Stimulated activated CD8-positive, alpha-beta memory T cell treated with anti-CD3 and anti-CD28 coated beads, Interleukin-7, amount 100 ng/mL, for 1 hour (primary cell): Measurements from ENCODE around the gene CABLES1.
"Not testable (repeated sequence)": the region's sequence is repeated elsewhere in the genome, so short reads cannot be mapped to it uniquely, and the experiment has no call there.

Source experiments
- DNase-seq, 2 donors: peaks; one replicate each; pipeline ENCODE4 v3.0.0-alpha.2; 2020; ENCODE audit warnings: low read depth in 2 of 2

The CABLES1 gene

DNA sequence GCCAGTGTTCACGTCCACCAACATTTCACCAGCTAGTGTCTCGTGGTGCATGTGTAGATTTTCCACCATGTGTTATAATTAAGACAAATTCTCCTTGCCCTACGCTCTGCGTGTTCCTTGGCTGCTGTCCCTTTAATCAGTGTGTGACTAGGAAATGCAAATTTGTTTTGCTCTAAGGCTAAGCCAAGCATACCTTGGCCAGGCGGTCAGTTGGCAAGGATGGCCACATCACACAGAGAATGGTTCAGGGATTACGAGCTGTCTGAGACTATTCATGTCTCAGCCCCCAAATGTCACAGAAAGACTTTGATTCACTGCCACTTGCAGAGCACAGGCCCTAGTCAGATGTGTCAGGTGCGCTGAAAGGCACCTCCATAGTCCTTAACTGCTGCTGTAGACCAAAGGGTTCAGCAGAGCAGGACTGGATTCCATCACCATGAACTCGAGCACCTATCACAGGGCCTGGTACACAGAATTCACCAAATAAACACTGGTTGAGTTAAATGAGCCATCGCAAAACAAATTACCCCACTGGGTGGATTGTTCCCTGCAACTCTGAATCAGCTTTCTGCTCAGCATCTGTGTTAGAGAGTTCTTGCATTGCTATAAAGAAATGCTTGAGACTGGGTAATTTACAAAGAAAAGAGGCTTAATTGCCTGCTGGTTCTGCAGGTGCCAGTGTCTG lies 128.4 kb downstream of the CABLES1 start:
- no peak for DNase-seq

DNA sequence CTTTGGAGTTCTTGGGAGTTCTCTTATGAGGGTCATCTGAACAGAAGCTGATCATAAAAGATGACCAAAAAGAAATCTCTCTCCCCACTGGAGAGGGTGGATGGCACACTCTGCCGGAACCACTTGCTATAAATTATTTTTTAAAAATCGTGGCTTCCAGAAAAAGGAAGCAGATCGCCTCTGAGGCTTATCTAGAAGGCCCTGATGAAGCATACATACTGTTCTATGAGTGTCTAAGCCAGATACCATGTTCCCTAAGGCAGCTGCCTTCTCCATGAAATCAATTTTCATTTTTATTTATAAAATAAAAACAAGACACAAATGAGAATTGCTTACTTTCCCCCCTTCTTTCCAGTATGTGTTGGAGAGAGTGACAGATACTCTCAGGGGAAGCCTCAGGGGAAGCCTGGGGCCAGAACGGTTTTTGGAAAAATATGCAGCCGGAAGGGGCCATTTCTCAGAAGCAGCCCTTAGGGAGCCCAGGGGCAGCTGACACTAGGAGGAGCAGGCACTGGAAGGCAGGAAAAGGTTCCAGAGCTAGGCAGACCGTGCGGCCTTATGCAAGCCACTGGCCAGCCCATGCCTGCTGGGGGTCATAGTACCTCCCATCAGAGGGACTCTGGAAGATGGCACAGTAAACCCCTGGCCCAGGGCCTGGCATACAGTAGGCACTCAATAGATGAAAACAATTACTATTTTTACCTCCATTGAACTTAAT lies 130.6 kb downstream of the CABLES1 start:
- DNase-seq = no peak

DNA sequence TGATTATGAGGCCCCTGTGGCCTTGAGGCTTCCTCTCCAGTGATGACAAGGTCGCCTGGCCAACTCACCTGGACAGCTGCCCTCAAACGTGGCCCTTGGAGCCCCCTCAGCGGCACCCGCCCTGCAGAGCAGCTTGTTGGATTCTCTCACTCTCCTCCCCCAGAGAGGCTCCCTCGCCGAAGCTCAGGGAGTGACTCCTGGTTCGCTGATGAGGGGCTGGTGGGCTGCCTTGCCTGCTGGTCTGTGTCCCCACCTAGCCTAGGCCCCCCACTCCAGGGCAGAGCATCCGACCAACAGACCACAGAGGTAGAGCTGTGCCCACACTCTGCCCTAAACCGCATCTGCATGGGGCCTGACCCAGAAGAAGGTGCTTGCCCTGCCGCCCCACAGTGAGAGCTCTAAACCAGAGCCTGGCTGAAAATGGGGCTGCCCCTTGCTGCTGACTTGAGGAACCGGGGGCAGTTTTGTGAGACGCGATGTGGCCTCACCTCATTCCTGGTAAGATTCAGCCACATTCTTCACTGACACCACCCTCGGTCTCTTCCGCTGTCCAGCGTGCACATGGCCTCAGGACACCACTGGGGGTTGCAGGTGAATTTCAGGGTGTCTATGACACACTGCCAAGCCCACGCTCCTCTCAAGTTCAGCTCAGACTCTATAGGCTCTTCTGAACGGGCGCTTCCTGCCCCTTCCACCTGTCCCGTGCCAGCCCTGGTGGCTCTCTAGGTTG lies 131.6 kb downstream of the CABLES1 start:
- DNase-seq = no peak

DNA sequence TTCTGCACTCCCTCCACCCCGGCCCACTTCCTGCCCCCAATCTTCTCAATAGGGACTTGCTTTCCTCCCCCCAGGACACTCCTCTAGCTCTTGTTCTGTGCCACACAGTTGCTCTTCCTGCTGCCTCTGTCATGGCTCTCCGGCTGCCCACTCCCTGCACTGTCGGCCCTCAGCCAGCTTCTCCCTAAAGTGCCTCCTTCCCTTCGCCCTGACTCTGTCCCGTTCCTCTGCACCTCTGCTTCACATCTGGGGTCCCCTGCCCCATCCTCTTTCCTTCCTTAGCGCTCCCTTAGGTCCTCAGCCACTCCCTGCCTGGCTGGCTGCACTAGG lies 132.1 kb downstream of the CABLES1 start:
- DNase-seq = no peak

DNA sequence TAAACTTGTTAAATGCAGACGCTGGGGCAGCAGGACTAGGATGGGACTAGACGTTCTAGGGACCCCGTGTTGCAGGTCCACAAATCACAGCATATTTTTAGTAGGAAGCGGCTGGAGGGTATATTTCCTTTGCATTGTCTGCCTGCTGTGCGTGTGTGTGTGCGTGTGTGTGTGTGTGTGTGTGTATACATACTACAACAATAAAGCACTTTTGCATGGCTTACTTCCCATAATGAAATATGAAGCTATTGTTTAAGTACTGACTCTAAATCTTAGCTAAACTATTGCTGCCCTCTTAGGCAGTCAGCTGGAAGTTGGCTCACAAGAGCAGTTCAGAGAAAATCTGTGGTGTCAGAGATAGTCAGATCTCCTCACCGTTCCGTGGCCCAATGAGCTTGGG lies 133.4 kb downstream of the CABLES1 start:
- no peak for DNase-seq

DNA sequence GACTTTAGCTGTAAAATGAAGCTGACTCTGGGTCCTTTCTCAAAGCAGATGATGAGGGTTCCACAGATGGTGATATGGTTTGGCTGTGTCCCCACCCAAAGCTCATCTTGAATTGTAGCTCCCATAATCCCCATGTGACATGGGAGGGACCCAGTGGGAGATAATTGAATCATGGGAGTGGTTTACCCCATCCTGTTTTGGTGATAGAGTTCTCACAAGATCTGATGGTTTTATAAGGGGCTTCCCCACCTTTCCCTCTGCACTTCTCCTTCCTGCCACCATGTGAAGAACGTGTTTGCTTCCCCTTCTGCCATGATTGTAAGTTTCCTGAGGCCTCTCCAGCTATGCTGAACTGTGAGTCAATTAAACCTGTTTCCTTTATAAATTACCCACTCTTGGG lies 133.8 kb downstream of the CABLES1 start:
- not testable (repeated sequence) for DNase-seq

DNA sequence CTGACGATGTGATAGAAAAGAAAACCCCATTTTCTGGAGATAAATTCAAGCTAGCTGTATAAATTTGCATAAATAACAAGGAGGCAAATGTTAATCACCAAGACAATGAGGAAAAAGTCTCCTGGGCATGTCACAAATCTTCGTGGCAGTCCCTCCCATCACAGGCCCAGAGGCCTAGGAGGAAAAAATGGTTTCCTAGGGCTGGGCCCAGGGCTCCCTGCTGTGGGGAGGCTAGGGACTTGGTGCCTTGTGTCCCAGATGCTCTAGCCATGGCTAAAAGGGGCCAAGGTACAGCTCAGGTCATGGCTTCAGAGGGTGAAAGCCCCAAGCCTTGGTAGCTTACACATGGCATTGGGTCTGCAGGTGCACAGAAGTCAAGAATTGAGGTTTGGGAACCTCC lies 134.6 kb downstream of the CABLES1 start:
- no peak for DNase-seq

DNA sequence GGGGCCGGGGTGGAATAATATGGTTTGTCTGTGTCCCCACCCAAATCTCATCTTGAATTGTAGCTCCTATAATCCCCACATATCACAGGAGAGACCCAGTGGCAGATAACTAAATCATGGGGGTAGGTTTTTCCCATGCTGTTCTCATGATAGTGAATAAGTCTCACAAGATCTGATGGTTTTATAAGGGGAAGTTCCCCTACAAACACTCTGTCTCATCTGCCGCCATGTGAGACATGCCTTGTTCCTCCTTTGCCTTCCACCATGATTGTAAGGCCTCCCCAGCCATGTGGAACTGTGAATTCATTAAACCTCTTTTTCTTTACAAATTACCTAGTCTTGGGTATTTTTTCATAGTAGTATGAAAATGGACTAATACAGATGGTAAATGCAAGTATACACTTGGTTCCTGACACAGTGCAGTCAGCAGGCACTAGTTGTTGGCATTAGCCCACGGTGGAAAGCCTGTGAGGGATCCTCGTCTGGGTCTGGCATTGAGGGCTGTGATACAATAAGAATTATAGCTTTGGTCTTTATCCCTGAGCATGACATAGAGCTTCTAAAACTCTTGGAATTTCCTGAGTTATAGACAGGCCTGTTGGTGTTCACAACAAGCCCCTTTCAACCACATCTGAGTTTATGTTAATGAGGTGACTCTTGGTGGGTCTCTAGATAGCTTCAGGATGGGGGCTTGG lies 135.8 kb downstream of the CABLES1 start:
- no peak for DNase-seq

DNA sequence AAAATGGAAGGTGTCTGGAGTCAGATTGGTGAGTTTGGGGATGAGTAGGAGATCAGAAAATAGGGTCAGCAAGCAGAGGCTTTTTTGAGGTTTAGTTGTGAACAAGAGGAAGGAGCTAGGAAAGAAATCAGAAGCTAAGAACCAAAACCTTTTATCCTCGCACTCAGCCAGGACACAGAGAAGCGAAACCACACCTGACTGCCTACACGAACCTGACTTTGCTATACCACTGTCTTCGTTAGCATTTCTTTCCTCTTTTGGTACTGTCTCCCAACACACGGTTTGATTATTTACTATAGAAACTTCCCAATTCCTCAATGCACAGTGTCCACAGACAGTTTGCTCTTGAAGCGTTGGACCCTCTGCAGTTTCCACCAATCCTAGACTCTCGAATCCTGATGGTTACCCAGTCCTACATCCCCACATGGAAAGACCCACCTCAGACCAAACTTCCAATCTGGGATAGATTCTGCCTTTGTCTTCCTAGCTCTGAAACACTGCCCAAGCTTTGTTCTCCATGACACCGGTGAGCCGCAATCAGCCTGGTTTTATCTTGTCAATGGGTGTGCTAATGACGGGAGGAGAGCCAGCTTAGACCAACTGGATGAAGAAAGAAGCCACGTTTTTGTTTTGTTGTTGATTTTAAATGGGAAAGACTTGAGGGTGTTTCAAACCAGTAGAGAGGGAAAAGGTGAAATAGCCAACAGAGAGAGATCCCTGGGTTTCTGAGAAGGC lies 137.4 kb downstream of the CABLES1 start:
- DNase-seq = no peak

DNA sequence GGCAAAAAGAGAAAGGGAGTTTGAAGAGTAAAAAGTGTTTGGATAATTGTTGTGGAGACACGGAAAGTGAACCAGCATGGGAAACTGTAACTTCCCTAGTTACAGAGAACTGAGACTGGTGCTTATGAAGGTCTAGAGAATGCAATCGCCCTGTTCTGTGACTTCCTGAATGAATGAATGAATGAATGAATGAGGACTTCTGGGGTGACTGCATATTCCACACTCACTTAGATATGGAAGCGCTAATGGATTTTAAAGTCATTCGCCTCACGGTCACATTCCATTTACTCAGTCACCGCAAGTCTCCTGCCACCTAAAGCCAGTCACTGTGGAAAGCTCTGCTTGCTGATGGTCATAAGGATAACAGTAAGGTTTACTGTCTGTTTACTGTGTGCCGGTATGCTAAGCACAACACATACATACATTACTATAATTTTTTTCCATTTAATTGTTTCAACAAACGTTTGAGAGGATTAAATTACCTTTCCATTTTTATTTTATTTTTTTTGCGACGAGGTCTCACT lies 138.2 kb downstream of the CABLES1 start:
- DNase-seq = no peak

DNA sequence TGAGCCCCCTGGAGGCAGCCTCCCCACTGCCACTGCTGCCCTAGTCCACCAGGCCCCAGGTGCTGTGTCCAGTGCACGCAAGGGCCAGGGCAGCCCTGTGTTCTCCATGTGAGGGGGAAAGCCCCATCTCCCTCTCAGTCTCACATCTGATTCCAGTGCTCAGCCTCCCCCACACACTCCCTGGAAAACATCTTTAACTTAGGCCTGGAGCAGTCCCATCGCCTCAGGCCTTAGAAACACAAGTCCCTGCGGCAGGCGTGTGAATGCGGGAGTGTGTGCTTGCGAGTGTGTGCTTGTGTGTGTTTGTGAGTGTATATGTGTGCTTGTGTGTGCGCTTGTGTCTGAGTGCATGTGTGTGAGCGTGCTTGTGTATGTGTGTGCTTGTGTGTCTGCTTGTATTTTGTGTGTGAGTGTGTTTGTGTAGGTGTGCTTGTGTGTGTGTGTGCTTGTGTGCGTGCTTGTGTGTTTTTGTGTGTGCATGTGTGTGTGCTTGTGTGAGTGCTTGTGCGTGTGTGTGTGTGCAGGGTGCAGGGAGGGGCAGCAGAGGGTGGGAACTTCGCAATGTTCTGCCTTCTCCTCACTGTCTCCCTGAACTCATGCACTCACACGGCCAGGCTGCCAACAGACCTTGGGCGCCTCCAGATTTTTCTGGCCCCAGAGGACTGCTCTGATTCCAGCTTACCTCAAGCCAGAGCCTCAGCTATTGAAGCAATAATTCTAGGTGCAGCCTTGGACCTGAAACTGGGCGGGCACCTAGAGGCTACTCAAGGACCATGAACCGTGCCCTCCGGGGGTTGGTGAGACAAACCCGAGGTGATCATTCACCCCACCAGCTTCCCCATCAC lies 139.6 kb downstream of the CABLES1 start:
- no peak for DNase-seq

DNA sequence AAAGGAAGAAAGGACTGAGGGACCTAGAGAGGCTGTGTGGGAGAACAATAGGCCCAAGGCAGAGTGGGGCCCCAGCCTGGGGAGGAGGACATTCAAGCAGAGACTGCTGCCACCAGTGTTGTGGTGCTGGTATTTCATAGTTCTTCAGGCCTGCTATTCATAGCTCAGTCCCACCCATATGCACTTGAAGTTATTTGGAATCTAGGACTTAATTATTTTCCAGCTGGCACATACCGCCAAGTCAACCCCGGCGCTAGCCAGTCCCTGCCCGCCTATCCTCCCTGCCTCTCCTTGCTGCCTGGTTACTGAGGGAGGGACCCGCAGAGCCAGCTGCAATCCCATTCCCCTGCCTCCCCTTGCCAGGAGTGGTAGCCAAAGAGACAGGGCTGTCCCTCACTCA lies 141.2 kb downstream of the CABLES1 start:
- DNase-seq = no peak

DNA sequence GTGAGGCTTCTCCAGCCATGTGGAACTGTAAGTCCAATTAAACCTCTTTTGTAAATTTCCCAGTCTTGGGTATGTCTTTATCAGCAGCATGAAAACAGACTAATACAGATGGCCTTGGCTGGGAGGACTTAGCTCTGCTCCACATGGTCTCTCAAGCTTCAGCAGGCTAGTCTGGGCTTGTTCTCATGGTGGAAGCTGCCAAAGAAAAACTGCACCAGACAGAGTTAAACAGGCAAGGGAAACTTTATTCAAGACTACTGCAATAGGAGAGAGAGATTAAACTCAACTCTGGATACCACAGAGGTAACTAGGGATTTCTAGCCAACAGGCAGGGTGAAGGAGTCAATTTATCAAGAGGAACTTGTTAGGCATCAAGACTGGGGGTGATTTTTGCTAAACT lies 142.1 kb downstream of the CABLES1 start:
- no peak for DNase-seq

DNA sequence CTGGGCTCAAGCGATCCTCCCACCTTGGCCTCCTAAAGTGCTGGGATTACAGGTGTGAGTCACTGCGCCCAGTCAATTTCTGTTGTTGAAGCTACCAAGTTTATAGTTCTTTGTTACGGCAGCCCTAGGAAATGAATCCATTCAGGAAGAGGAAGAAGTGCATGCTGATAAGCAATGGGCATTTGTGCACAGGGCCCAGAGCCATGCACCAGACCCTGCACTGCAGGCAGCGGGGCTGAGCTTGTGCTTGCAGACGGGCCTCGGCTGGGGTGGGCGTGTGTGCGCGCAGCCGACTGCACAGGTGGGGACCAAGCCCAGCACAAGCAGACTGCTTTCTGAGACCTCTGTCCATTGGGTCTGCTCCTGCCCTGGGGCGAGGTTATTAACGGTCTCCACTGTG lies 144.6 kb downstream of the CABLES1 start:
- no peak for DNase-seq

DNA sequence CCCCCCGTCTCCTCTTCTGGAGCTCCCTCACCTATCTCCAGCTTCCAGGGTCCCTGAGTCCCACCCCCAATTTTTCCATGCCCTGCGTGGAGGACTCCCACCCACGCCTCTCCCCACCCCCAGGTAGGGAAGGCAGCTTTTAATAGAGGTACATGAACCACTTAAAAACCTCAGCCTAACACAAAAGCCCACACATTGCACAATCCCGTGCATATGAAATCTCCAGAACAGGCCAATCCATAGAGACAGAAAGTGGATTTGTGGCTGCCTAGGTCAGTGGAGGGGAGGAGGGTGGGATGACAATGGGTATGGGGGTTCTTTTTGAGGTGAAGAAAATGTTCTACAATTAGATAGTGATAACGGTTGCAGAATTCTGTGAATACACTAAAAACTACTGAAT lies 145.6 kb downstream of the CABLES1 start:
- no peak for DNase-seq

DNA sequence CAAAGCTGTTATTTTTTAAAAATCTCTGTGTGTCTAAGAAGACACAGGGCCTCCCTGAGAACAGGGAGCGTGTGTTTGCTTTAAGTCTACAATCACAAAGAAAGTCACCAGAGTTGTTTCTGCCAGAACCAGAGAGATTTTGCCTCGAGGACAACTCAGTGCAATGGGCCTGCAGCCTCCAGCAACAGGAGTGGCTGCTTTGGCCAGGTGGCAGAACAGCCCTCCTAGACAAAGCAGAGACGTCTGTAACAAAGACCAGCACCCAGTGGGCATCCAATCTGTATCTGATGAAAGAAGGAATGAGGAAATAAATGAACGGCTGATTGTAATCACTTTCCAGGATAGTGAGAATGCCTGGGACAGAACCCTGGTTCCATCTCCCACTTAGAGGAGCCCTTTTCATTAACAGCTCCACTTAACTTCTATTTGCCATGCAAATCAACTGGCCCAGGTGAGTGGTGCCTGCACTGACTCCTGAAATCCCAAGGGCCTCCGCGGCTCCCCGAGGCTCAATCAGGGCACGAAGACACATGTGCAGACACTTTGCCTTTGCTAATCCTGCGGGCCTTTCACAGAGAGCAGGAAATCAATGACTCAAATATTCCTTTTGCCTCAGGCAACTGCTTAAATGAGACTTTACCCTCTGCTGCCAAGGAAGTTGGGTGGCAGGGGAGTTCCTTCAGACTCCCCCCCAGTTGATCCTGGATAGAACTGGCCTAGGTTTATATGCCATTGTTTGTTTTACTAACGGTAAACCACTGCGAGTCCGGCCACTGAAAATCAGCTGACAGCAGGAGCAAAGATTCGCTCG lies 146.5 kb downstream of the CABLES1 start:
- DNase-seq = no peak

DNA sequence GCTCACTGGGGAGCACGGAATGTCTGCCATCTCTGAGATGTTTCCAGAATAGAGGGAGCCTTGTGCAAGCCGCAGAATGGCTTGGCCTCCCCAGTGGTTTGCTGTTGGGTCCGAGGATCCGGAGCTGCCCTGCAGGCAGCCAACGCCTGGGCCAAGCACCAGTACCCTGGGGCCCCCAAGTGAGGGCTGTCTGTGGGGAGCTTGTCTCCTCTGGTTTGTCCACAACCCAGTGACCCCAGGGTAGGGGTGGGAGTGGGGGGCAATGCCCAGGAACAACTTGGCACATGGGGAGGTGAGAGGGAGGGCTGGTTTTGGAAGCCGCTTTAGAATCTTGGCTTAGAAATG lies 147.1 kb downstream of the CABLES1 start:
- DNase-seq = no peak

DNA sequence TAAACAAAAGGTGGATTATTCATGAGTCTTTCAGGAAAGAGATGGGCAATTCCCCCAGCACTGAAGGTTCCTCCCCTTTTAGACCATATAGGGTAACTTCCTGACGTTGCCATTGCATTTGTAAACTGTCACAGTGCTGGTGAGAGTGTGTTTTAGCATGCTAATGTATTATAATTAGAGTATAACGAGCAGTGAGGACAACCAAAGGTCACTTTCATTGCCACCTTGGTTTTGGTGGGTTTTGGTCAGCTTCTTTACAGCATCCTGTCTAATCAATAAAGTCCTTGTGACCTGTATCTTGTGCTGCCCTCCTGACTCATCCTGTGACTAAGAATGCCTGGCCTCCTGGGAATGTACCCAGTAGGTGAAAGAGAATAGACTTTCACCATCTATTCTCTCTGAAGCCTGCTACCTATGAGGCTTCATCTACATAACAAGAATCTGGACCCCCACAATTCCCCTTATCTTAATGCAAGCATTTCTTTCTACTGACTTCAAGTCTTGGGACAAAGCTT lies 148.7 kb downstream of the CABLES1 start:
- no peak for DNase-seq

DNA sequence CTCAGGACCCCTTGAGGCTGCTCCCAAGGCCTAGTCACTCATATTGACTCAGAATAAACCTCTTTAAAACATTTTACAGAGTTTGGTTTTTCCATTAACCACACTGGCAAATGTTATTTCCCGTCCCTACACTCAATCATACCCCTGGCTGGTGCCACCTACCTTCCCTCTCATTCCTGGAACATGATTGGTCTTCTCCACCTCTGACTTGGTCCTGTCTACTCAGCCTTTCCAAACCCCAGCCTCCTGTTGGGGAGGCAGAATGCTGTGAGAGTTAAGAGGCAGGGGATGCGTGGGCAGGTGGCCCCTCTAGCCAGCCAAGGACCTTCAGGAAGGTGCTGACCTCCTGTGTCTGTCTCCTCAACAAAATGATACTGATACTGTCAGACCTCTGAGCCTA lies 149.3 kb downstream of the CABLES1 start:
- no peak for DNase-seq

DNA sequence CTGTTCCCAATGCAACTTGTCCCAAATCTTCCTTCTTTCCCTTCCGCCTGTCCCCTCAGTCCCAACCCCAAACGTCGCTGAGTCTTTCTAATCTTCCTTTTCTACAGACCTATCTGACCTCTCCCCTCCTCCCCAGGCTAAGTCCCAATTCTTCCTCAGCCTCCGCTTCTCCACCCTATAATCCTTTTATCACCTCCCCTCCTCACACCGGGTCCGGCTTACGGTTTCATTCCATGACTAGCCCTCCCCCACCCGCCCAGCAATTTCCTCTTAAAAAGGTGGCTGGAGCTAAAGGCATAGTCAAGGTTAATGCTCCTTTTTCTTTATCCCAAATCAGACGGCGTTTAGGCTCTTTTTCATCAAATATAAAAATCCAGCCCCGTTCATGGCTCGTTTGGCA lies 150.3 kb downstream of the CABLES1 start:
- not testable (repeated sequence) for DNase-seq
